CD4-positive, alpha-beta T cell treated with Interleukin-17A for 1 hour (primary cell): Measurements from ENCODE around the gene ENTHD1.

ENCODE experiments used
- DNase-seq: peaks from one replicate; pipeline ENCODE4 v3.0.0-alpha.2; 2020

ENTHD1 gene

GRCh38 chr22:39710380-39711150 lies 183.0 kb downstream of the ENTHD1 start:
- DNase-seq, result no peak

DNA sequence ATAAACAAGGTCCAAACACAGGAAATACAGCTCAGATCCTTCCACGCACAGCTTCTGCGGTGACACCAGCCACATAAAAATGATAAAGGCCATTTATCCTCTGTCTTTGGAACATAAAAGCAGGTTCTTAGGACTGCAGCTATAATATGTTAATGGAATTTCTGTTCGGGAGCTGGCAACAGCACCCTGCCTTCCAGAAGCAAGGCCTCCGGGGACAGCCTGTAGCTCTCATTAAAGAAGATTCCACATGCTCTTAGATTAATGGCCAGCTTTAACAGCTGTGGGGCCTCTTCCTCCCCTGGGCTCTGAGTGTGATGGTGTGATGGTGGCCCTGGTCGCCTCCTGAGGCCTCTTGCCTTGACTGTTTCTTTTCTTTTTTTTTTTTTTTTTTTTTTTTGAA lies 185.7 kb downstream of the ENTHD1 start:
- no peak for DNase-seq

GRCh38 chr22:39707351-39707750 lies 186.2 kb downstream of the ENTHD1 start:
- no peak for DNase-seq

DNA sequence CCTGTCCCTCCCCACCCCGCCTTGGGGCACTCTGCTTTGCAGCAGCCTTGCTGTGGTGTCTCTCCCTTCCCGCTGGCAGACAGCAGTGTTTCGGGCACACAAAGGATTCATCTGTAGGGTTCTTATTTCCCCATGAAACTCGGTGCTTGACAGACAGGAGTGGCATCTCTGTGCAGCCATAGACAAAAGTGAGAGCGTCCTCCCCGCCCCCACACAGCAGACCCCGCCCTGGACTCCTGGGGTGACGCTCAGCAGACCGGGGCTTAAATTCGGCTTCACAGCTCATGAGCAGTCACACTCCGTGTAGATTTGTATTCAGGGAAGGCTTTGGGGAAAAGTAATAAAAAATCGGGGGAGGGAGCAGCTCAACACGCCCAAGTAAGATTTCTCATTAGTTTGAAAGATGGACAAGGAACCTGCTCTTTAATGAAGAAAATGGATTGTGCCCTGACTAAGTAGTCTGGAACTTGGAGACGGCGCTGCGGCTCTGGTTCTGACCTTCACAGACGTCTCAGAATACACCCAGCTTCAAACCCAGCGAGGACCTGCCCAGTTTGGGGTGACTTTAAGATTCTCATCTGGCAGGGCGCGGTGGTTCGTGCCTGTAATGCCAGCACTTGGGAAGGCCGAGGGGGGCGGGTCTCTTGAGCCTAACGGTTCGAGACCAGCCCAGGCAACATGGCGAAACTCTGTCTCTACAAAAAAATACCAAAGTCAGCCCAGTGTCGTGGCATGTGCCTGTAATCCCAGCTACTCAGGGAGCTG lies 187.0 kb downstream of the ENTHD1 start:
- no peak for DNase-seq

DNA sequence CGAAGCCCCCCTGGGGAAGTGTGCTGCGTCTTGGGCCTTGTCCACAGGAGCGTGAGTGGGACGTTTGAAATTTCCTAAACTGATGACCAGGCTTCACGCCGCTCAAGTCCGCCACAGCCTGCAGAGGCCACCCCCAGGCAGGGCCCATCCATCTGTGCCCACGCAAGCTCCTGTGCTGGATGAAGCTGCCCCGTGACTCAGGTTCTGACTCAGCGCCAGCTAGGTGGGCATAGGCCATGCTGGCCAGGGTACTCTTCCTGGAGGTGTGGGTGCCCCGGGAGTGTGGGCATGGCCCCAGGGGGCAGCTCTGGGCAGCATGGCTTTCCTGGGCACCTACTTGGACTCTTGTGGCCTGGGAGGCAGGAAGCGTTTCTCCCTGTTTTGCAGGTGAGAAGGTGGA lies 188.2 kb downstream of the ENTHD1 start:
- no peak for DNase-seq

GRCh38 chr22:39703928-39704639 lies 189.5 kb downstream of the ENTHD1 start:
- DNase-seq, result no peak

DNA sequence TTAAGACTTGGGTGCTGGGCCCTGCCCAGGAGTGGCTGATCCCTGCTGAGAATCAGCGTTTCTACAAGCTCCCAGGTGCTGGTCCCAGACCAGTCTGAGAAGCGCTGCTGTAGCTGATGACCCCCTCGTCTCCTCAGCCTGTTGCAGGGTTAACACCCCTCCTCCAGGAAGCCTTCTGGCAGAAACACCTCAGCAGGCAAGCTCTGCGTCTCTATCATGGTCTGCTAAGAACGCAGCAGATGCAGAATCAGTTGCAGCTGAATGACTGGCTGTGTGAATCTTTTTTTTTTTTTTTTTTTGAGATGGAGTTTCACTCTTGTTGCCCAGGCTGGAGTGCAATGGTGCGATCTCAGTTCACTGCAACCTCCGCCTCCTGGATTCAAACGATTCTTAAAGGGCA lies 190.5 kb downstream of the ENTHD1 start:
- no peak for DNase-seq

DNA sequence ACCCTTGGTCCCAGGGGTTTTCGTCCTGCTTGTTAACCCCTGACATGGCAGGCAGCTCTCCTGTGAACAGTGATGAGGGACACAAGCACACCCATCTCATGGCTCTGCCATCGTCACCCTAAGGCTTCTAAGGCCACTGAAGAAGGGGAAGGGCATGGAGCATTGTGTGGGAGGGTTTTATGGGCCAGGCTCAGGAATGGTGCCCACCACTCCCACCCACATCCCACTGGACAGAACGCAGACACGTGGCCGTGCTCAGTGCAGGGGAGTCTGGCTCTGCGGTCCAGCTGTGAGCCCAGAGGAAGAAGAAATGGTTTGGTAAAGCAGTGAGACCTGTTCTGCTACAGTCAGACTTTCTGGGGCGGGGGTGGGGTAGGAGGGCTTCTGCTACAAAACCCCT lies 193.0 kb downstream of the ENTHD1 start:
- no peak for DNase-seq

GRCh38 chr22:39699631-39700360 lies 193.8 kb downstream of the ENTHD1 start:
- no peak for DNase-seq

DNA sequence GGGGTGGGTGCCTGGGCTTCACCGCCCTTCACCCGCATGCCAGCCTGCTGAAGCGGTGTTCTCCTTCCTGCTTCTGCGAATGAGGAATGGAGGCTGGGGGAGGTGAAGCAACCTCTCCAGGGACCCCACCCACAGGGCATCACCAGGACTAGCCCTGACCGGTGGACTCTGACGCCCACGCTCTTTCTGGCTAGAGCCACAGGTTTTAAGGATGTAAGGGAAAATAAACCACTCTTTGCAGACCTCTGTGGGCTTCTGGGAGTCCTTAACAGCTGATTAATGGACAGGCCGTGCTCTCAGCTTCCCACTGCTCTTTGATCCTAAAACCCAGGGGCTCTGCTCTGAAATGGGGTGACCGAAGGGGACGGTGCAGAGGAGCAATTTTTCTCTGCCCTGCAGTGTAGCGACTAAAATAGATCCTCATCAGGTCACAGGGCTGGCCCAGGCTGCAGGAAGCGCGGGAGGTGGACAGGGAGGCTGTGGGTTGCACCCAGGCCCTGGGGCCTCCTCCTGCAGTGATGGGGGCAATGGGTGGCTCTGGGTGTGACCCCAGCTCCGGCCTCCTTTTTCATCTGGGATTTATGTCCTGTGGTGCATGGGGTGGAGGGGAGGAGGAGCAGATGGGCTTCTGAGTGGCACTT lies 195.7 kb downstream of the ENTHD1 start:
- DNase-seq, result no peak

- DNase-seq, result no peak
Observed at GRCh38 chr22:39693943-39694500, 199.5 kb downstream of the ENTHD1 start.
